ENCODE data around the gene GABBR2.

DNA sequence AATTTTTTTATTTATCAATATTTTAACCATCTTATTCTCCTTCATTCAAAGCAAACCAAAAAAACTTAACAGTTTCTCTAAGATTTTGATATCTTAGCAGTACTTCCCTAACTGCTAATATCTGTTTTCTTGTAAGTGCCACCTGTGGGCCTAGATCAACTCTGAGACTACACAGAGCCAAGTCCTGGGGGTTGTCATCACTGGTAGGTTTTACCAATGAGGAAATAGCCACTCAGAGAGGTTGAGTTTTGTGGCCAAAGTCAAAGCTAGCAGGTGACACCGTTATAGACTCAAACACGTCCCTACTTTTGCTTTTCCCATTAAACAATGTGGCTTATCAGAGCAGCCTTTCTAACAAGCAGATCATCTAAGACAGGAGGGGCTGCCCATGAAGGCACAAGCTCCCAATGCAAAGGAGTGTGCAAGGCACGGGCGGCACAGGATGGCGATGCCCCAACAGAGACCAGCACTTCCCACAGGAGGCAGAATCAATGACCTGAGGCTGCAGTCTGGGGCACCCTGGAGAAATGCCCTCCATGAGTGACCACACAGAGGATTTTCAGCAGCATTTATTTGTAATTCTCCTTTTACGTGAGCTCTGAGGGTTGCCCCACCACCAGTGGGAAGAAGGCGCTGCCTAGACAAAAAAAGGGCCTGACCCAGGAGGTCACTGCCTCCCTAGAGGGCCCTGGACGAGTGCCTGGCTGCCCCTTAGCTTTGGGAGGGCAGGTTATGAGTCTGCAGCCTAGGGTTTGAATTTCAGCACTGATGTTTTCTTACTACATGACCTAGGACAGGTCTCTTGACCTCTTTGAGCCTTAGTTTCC, 460.7 kb downstream of the GABBR2 start:
- no peak for TF ChIP-seq GATA2 (IDR thresholded peaks at IDR 0.05; ENCODE audit: low read depth, low read length)
- TF ChIP-seq GATA3 (IDR thresholded peaks at IDR 0.05; ENCODE audit: low read depth, low read length) = no peak
